Adipocyte (in vitro differentiated cells): ENCODE data around the gene ST8SIA6.
"Not testable (repeated sequence)": the region's sequence is repeated elsewhere in the genome, so short reads cannot be mapped to it uniquely, and the experiment has no call there.

Experiments
- DNase-seq: peaks from one replicate; pipeline ENCODE4 v3.0.0-alpha.2; 2015; ENCODE audit warnings: low read depth
- H3K27me3 ChIP-seq: replicated peaks from 2 replicates; pipeline ENCODE4 v1.7.0; 2013; ENCODE audit warnings: mild to moderate bottlenecking, low read length, moderate library complexity; ENCODE audit not compliant: control insufficient read depth, insufficient read depth
- H3K36me3 ChIP-seq: 2 replicates; pipeline ENCODE4 v1.7.0; 2013; ENCODE audit warnings: low read length, mild to moderate bottlenecking, moderate library complexity; ENCODE audit not compliant: control insufficient read depth, insufficient read depth, severe bottlenecking
- H3K4me1 ChIP-seq: 2 replicates; pipeline ENCODE4 v1.7.0; 2013; ENCODE audit warnings: mild to moderate bottlenecking, low read length, moderate library complexity; ENCODE audit not compliant: control insufficient read depth, insufficient read depth
- H3K4me3 ChIP-seq: 2 replicates; pipeline ENCODE4 v1.7.0; 2013; ENCODE audit warnings: mild to moderate bottlenecking, low read length, moderate library complexity
- H3K9ac ChIP-seq: 2 replicates; pipeline ENCODE4 v1.7.0; 2013; ENCODE audit warnings: mild to moderate bottlenecking, low read length, moderate library complexity
- H3K9me3 ChIP-seq: 2 replicates; pipeline ENCODE4 v1.7.0; 2013; ENCODE audit warnings: mild to moderate bottlenecking, low read length, moderate library complexity; ENCODE audit not compliant: control insufficient read depth

ST8SIA6 gene

DNA sequence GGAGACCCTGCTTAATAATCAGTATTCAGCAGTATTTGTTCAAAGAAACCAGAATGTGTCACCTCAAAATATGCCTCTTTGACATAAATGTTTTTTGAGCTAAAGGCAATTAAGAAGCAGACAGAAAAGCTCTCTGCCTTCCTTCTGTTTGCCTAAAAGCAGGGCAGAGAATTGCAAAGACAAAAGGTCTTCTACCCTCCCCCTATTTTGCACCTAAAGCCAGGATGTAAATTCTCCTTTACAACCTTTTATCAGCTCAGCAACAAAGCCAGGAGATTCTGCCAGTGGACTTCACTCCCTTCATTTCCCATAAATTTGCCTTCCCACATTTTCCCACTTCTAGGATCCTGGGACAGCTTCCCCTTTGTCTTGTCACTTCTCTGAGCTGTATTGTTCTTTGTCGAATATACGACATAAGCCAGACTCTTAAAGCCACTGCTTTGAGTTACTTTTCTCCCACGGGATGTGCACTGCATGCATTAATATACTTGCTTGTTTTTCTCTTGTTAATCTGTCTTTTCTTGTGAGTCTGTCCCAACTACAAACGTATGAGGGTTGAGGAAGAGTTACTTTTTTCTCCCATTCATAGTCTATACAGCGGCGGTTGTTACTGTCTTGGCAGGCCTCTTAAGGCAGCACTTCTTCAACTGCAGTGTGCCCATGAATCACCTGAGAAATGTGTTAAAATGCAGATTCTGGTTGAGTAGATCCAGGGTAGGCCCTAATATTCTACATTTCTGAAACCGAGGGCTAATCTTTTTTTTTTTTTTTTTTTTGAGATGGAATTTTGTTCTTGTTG lies 48.2 kb downstream of the ST8SIA6 start:
- H3K4me3 ChIP-seq: no peak overlapping the region
- H3K36me3 ChIP-seq: no peaks in the 10 kb centered on the region
- no peaks in the 10 kb centered on the region for H3K9me3 ChIP-seq
- H3K9ac ChIP-seq: no peak overlapping the region
- DNase-seq: no peak
- H3K27me3 ChIP-seq: peaks cover 16% of the 10 kb centered on the region
- H3K4me1 ChIP-seq: no peaks in the 10 kb centered on the region

DNA sequence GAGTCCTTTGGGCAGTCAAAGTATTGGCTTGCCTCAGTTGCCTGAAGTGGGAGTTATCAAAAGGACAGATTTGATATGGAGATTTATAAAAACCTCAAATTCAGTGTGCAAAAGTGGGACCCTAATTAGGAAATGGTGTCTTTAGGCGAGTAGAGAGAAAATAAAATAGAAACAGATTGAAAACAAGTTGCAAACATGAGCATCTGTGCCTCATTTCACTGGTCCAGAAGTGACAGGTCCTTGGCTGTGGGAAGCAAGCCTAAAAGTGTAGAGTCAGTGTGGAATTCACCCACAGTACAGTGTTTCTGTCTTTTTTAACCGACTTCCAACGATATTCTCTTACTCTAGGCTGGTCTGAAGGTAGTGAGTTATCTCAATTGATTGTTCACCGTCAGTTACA lies 51.2 kb downstream of the ST8SIA6 start:
- H3K27me3 ChIP-seq: peaks cover 19% of the 10 kb centered on the region
- H3K9me3 ChIP-seq: no peaks in the 10 kb centered on the region
- H3K4me1 ChIP-seq: no peaks in the 10 kb centered on the region
- no peak for DNase-seq
- H3K9ac ChIP-seq: no peak overlapping the region
- no peak overlapping the region for H3K4me3 ChIP-seq
- no peaks in the 10 kb centered on the region for H3K36me3 ChIP-seq

DNA sequence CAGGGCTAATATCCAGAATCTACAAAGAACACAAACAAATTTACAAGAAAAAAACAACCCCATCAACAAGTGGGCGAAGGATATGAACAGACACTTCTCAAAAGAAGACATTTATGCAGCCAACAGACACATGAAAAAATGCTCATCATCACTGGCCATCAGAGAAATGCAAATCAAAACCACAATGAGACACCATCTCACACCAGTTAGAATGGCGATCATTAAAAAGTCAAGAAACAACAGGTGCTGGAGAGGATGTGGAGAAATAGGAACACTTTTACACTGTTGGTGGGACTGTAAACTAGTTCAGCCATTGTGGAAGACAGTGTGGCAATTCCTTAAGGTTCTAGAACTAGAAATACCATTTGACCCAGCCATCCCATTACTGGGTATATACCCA lies 52.4 kb downstream of the ST8SIA6 start:
- not testable (repeated sequence) for H3K9ac ChIP-seq, H3K9me3 ChIP-seq, H3K36me3 ChIP-seq, DNase-seq, H3K4me3 ChIP-seq, H3K4me1 ChIP-seq
- H3K27me3 ChIP-seq: peaks cover 19% of the 10 kb centered on the region

DNA sequence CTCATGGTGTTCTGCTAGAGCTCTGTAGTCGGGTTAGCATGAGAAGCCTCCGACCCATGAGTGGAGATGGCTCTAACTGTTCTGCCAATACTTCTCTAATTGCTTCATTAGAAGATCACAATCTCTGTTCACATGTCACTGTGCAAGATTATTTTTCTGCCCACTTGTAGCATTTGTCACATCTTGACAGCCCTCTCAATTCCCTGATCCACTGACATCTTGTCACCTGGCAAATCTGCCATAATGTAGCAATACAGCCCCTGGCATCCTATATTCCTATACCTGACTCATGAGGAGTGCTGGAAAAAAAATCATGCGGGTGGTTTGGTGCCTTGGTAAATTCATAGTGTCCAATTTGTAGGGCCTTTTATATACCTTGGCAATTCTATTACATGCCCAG lies 58.4 kb downstream of the ST8SIA6 start:
- no peaks in the 10 kb centered on the region for H3K36me3 ChIP-seq
- peaks cover 20% of the 10 kb centered on the region for H3K27me3 ChIP-seq
- H3K9ac ChIP-seq: no peak overlapping the region
- DNase-seq: no peak
- H3K4me1 ChIP-seq: no peaks in the 10 kb centered on the region
- no peaks in the 10 kb centered on the region for H3K9me3 ChIP-seq
- no peak overlapping the region for H3K4me3 ChIP-seq

DNA sequence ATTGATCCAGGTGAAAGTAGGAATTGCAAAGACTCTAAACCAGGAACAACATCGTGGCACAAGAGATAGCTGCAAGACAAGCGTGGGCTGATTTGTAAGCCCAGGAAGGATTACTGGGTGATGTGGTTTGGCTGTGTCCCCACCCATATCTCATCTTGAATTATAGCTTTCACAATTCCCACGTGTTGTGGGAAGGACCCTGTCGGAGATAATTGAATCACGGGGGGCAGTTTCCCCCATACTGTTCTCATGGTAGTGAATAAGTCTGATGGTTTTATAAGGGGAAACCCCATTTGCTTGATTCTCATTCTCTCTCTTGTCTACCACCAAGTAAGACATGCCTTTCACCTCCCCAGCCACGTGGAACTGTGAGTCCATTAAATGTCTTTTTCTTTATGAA lies 59.5 kb downstream of the ST8SIA6 start:
- no peaks in the 10 kb centered on the region for H3K9me3 ChIP-seq
- H3K27me3 ChIP-seq: peaks cover 20% of the 10 kb centered on the region
- no peak overlapping the region for H3K9ac ChIP-seq
- no peaks in the 10 kb centered on the region for H3K4me1 ChIP-seq
- no peak overlapping the region for H3K4me3 ChIP-seq
- no peaks in the 10 kb centered on the region for H3K36me3 ChIP-seq
- no peak for DNase-seq

DNA sequence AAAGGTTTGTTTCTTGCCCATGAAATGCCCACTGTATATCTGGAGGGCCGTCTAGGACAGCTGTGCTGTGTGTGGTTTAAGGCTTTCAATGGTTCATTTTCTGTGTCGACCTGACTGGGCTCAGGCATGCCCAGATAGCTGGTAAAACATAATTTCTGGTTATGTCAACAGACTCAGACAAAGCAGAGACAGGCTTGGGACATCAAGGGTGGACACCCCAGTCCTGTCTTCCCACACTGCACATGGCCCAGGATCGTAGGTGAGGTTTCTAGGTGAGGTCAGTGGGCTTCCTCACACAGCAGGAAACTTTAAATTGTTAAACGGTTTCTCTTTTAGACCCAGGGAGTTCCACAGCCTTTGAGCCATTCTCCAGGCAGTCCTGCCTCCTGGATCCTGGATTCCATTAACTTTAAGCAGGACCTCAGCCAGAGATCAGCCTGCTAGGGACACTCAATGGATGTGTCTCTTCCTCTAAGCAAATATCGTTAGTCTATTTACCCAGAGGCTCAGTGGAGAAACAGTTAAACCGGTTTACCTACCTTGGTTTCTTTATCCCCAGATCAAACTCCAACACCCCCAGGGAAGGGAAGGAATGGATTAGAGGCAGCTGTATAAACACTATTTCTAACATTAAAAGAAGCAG lies 66.4 kb downstream of the ST8SIA6 start:
- no peak overlapping the region for H3K9ac ChIP-seq
- H3K36me3 ChIP-seq: no peaks in the 10 kb centered on the region
- peaks cover 13% of the 10 kb centered on the region for H3K4me1 ChIP-seq
- peak; percentile 11 for DNase-seq
- H3K27me3 ChIP-seq: peaks cover 2% of the 10 kb centered on the region
- H3K4me3 ChIP-seq: no peak overlapping the region
- H3K9me3 ChIP-seq: no peaks in the 10 kb centered on the region

DNA sequence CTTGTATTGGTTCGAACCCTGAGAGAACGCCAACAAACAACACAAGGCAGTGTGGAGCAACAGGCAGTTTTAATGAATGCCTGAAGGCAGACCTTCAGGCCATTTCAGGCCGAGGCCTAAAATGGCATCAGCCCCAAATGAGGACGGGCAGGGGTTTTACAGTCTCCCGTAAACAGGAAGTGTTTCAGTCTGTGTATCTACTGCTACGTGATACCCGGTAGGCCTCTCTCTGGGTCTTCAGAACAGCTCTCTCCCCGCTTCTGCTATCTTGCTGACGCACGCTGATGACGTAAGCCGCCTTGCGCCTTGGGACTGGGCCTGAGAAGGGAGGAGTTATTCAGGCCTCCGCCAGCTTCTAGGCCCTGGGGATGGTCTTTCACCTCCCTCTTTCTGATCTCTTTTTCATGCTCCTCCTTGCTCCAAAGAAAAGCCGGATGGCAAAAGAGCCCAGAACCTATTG lies 67.7 kb downstream of the ST8SIA6 start:
- Histone ChIP-seq H3K9ac (no peak overlapping the region), H3K36me3 (no peaks in the 10 kb centered on the region), H3K27me3 (no peaks in the 10 kb centered on the region), H3K4me1 (peaks cover 15% of the 10 kb centered on the region), H3K9me3 (no peaks in the 10 kb centered on the region), H3K4me3 (no peak overlapping the region)
- no peak for DNase-seq

DNA sequence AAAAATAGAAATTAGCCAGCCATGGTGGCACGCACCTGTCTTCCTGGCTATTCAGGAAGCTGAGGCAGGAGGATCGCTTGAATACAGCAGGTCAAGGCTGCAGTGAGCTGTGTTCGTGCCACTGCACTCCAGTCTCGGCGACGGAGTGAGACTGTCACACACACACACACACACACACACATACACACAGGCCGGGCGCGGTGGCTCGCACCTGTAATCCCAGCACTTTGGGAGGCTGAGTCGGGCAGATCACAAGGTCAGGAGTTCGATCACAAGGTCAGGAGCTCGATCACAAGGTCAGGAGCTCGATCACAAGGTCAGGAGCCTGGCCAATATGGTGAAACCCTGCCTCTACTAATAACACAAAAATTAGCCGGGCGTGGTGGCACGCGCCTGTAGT lies 68.4 kb downstream of the ST8SIA6 start:
- Histone ChIP-seq H3K36me3 (no peaks in the 10 kb centered on the region), H3K9me3 (no peaks in the 10 kb centered on the region), H3K27me3 (no peaks in the 10 kb centered on the region), H3K9ac (no peak overlapping the region), H3K4me1 (peaks cover 21% of the 10 kb centered on the region), H3K4me3 (no peak overlapping the region)
- no peak for DNase-seq

DNA sequence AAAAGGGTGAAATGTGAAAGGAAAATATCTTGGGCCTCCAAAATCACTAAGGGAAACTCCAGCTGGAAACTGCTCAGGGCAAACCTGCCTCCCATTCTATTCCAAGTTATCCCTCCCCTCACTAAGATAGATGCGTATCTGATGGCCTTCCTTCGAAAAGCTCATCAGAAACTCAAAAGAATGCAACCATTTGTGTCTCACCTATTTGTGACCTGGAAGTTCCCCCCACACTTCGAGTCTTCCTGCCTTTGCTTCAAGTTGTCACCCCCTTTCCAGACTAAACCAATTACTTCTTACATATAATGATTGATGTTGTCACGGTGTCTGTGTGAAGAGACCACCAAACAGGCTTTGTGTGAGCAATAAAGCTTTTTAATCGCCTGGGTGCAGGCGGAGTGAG lies 69.3 kb downstream of the ST8SIA6 start:
- Histone ChIP-seq H3K36me3 (no peaks in the 10 kb centered on the region), H3K4me1 (peaks cover 21% of the 10 kb centered on the region), H3K27me3 (no peaks in the 10 kb centered on the region), H3K9me3 (no peaks in the 10 kb centered on the region), H3K4me3 (no peak overlapping the region), H3K9ac (no peak overlapping the region)
- no peak for DNase-seq

DNA sequence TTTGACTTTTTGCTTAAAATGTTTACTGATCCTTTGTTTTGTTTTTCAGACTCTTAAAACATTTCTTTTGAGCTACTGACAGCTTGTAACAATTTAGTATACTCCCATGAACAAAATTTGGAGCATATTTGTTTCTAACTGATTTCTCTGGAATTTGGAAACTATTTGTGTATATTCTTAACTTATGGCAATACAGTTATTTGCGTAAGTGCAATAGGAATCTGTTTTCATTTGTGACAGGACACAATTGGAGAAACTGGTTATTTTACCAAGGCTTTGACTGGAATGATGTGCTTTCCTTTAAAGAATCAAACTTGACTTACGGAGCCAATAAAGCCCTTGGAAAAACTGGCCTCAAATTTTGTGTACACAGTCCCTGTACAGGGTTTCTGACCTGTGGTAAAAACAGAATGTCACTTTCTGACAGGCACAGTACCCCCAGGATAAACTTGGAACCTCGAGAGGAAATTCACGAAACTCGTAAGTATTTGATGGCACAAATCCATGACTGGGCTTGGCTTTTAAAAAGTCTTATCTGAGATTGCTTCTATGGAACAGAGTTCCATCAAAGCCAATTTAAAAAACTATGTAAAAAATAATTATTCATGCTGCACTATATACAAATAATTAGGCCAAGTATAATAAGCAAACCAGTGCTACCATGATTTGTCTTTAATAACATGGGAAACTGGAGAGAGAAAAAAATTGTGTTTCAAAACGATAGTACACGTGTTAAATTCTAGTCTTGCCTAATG lies 70.4 kb downstream of the ST8SIA6 start:
- Histone ChIP-seq H3K9me3 (no peaks in the 10 kb centered on the region), H3K4me1 (peaks cover 21% of the 10 kb centered on the region), H3K9ac (peak overlapping the region; percentile 33), H3K4me3 (peak overlapping the region; percentile 66), H3K27me3 (no peaks in the 10 kb centered on the region), H3K36me3 (no peaks in the 10 kb centered on the region)
- DNase-seq: peak; percentile 47

DNA sequence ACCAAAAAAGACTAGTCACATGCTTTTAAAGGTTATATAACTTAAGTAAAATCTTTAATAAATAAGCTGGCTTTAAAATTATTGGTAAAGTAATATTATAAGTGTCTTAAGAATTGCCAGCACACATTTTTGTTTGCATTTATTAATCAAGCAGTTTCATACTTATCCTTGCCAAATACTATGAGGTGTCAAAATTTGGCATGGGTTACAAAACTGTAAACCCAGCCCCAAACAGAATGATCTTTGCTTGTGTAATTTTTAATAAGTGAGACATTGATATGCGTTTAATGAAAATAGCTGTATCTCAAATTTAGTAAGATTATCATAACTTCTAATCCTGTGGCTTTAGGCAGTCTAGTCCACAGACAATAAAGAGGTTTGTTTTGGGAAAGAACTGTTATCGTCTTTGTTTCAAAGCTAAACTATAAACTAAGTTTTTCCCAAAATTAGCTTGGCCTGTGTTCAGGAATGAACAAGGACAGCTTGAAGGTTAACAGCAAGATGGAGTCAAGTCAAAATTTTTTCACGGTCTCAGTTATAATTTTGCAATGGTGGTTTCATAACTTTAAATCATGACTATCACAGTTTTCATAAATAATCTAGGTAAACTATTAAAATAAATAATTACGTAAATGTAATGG lies 72.8 kb downstream of the ST8SIA6 start:
- Histone ChIP-seq H3K4me3 (no peak overlapping the region), H3K27me3 (peaks cover 8% of the 10 kb centered on the region), H3K9ac (no peak overlapping the region), H3K9me3 (no peaks in the 10 kb centered on the region), H3K4me1 (peaks cover 21% of the 10 kb centered on the region), H3K36me3 (no peaks in the 10 kb centered on the region)
- no peak for DNase-seq
